Measurements from ENCODE around the gene GET4. TPM values are rescaled to one million over a fixed set of nuclear protein-coding genes. Genes with fewer than 3 reads are reported as not detected.

Gene GET4
- total RNA-seq, 1 donor from 2014 or later = 4.2 TPM

- Histone ChIP-seq H3K4me1 (no peaks in the 10 kb centered on the region), H3K4me3 (no peak overlapping the region), H3K9me3 (no peaks in the 10 kb centered on the region), H3K27me3 (no peaks in the 10 kb centered on the region), H3K36me3 (peaks cover 38 to 65% of the 10 kb centered on the region in 2 donors), H3K27ac (no peak overlapping the region)
- TF ChIP-seq CTCF (IDR thresholded peaks at IDR 0.05) = no peak
- DNase-seq (ENCODE audit: low spot score in 2 of 2) = no peak
- intact Hi-C loops (cut with DNase I) = no loop called here
Measured at GRCh38 chr7:897086-897485, 20.7 kb downstream of the GET4 start.

DNA sequence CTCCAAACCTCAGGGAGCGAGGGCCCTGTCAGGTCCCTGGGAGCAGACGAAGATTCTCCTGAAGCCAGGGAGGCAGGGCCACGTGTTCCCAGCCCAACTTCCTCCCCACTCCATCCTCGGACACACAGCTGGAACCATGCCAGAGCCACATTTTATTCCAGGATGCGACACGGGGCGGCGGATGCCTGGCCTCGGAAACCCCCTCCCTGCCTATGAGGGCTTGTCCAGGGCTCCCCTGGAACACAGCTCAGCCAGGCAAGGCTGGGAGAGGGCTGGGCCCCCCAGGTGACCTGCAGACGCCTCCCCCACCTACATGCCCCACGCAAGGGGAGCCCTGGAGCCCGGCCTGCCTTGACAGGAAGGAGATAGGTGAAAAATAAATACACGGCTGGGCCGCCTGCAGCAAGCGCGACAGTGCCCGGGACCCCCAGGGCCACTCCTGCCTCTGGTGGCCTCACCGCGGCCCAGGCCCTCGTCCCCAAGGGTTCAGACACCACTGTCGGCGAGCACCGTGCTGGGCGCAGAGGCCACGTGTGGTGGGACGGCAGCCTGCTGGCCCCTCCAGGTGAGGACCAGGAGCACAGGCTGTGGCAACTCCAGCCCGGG is 21.5 kb downstream of the GET4 start:
- Histone ChIP-seq H3K4me1 (no peaks in the 10 kb centered on the region), H3K27ac (no peak overlapping the region), H3K36me3 (peaks cover 34 to 58% of the 10 kb centered on the region in 2 donors), H3K4me3 (no peak overlapping the region), H3K9me3 (no peaks in the 10 kb centered on the region), H3K27me3 (no peaks in the 10 kb centered on the region)
- intact Hi-C loops (cut with DNase I) = no loop called here
- DNase-seq (ENCODE audit: low spot score in 2 of 2) = no peak
- TF ChIP-seq CTCF (IDR thresholded peaks at IDR 0.05) = no peak

GRCh38 chr7:898460-898854 is 22.1 kb downstream of the GET4 start:
- Histone ChIP-seq H3K27me3 (no peaks in the 10 kb centered on the region), H3K9me3 (no peaks in the 10 kb centered on the region), H3K27ac (no peak overlapping the region), H3K4me1 (no peaks in the 10 kb centered on the region), H3K4me3 (no peak overlapping the region), H3K36me3 (peaks cover 33 to 53% of the 10 kb centered on the region in 2 donors)
- no peak for DNase-seq (ENCODE audit: low spot score in 2 of 2)
- no peak for TF ChIP-seq CTCF (IDR thresholded peaks at IDR 0.05)
- intact Hi-C loops (cut with DNase I) = no loop called here

DNA sequence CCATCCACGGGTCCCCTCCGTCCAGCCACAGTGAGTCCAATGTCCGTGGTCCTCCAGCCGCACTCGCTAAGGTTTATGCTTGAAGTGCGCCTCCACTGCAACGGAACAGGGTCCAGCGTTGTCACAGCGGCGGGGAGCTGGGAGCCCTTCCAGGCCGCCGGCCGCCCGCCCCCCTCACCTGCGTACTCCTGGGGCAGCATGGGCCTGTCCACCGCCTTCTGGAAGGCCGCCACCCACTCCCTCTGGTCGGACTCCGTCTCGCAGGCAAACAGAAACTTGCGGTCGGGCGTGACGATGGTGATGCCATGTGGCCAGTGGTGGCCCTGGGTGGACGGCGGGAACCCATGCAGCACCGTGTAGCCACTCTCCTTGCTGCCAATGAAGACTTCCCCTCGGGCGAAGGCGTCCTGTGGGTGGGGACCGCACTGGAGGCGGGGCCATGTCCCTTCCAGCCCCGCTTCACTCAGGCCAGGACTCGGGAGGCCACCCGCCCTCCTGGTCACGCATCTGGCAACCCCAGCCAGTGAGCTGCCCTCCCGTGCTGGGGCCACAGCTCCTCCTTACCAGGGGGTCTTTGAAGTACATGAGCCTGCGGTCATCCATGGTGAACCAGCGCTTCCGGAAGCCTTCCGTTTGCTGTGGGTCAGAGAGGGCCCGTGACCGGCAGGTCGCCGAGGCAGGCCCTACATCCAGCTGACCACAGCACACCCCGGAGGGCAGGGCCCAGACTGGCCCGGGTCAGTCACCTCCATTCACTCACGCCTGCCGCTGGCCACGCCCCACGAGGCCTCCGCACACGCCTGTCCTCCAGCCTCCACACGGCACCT is 22.7 kb downstream of the GET4 start:
- no peak for TF ChIP-seq CTCF (IDR thresholded peaks at IDR 0.05)
- intact Hi-C loops (cut with DNase I) = no loop called here
- Histone ChIP-seq H3K36me3 (peaks cover 30 to 46% of the 10 kb centered on the region in 2 donors), H3K27me3 (no peaks in the 10 kb centered on the region), H3K4me3 (no peak overlapping the region), H3K9me3 (no peaks in the 10 kb centered on the region), H3K4me1 (no peaks in the 10 kb centered on the region), H3K27ac (no peak overlapping the region)
- DNase-seq (ENCODE audit: low spot score in 2 of 2) = no peak

DNA sequence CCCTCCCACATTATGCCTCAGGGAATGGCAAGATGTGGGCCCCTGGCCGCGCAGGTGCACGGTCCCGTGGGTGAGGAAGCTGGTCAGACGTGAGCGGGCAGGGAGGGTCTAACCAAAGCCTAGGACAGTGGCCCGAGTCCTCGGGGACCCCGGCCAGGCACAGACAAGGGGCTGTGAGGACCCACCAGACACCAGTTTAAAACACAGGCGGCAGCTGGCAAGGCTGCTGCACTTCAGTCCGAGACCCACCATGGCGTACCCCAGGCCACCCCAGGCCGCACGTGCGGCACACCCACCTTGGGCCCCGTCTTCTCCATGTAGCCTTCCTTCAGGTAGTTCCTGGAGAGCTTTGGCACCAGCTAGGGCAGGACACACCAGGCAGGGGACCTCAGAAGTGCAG is 23.5 kb downstream of the GET4 start:
- intact Hi-C loops (cut with DNase I) = no loop called here
- Histone ChIP-seq H3K27me3 (no peaks in the 10 kb centered on the region), H3K4me3 (no peak overlapping the region), H3K36me3 (peaks cover 25 to 39% of the 10 kb centered on the region in 2 donors), H3K4me1 (no peaks in the 10 kb centered on the region), H3K27ac (no peak overlapping the region), H3K9me3 (no peaks in the 10 kb centered on the region)
- TF ChIP-seq CTCF (IDR thresholded peaks at IDR 0.05) = no peak
- DNase-seq (ENCODE audit: low spot score in 2 of 2) = no peak
